Body of pancreas (tissue), 4 donors: ENCODE measurements around the gene NPTXR.
A peak's percentile ranks its signal among the peaks of the same experiment; 100 is the strongest.

Source experiments
- CTCF ChIP-seq, 7 experiments: fragments of 450-650 bp in 4 of 7; fragments of 200-600 bp in 3 of 7; sonication (generic) in 3 of 7; IDR thresholded peaks; one replicate each; pipeline ENCODE4 v1.5.1; 2016 to 2019; ENCODE audit warnings: antibody characterized with exemption in 7 of 7
- POLR2A ChIP-seq, 3 donors: fragments of 450-650 bp; IDR thresholded peaks; one replicate each; pipeline ENCODE4 v1.6.1; 2016; ENCODE audit warnings: antibody characterized with exemption in 3 of 3, mild to moderate bottlenecking in 2 of 3

GRCh38 chr22:38870312-38870741 is 26.5 kb upstream of the NPTXR start:
- peak; percentile 77 to 92 (median 84) for TF ChIP-seq CTCF (IDR thresholded peaks at IDR 0.05)
- no peak for TF ChIP-seq POLR2A (IDR thresholded peaks at IDR 0.05)
